NCI-H1417 treated with DMSO at 0.1 percent for 48 hours (cell line): Measurements from ENCODE around the gene HNRNPA0.

Experiments used
- DNase-seq: peaks from one replicate; lab custom pipeline; 2025; lab: John Stamatoyannopoulos, UW

The HNRNPA0 gene

DNA sequence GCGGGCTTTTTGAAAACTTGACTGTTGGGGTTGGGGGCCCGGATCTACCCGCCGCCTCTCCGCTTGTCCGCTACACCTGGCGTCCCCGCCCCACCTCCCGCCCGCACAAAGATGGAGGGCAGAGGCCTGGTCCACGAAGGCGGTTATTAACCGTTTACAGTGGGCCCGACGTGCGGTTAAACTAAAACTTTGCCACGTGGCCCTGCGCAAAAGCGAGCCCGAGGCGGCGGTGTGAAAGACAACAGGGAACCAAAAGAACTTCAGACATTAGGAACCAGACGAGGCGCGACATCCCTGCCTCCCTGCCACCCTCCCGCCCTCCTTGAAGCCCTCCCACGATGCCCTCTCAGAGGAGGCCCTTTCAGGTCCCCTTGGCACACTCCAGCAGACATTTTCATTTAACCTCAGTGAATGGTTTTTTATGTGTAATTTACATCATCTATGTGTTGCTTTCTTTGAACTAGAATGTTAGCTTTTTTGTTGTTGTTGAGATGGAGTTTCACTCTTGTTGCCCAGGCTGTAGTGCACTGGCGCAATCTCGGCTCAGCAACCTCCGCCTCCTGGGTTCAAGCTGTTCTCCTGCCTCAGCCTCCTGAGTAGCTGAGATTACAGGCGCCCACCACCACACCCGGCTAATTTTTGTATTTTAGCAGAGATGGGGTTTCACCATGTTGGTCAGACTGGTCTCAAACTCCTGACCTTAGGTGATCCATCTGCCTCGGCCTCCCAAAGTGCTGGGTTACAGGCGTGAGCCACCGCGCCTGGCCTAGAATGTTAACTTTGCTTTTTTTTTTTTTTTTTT, 999 bp upstream of the HNRNPA0 start:
- no peak for DNase-seq

DNA sequence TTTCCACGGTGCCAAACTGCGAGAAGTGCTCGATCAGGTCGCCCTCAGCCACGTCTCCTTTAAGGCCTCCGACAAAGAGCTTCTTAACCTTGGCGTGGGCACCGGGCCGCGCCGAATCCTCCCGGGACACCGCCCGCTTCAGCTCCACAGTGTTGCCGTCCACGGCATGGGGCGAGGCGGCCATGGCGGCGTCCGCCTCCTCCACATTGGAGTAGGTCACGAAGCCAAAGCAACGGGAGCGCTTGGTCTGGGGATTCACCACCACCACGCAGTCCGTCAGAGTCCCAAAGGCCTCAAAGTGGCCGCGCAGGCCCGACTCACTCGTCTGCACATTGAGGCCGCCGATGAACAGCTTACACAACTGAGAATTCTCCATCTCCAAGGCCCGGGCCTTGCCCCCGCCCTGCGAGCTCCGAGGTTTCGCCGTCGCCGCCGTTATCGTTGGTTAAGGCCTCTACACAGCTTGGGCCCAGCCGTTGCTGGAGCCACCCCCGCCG, 424 bp downstream of the HNRNPA0 start:
- no peak for DNase-seq

DNA sequence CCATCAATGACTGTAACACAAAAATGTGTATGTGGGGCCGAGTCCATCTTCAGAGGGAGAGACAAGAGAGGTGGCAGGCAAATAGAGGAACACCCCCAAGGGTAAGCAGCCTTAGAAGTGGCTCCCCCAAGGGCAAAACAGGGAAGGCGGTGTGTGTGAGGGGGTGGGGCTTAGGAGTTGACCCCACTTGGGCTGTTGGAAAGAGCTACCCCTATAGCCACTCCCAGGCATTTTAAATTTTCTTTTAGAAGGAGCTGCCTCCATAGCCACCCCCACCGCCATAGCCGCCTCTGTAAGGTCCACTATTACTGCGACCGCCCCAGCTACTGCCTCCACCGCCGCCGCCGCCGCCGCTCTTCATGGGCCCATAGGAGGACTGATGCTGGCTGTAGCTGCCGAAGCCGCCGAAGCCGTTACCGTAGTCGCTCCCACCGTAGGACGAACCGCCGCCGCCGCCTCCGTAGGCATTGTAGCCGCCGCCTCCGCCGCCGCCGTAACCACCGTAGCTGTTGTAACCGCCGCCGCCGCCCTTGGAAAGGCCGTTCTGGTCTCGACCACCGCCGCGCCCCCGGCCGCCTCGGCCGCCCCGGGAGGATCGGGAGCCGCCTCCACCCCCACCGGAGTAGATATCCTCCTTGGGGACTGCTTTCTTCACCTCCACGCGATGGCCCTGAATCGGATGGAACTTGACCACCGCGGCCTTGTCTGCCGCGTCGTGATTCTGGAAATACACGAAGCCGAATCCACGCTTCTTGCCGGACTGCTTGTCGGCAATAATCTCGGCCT, 1.1 kb downstream of the HNRNPA0 start:
- DNase-seq = no peak

DNA sequence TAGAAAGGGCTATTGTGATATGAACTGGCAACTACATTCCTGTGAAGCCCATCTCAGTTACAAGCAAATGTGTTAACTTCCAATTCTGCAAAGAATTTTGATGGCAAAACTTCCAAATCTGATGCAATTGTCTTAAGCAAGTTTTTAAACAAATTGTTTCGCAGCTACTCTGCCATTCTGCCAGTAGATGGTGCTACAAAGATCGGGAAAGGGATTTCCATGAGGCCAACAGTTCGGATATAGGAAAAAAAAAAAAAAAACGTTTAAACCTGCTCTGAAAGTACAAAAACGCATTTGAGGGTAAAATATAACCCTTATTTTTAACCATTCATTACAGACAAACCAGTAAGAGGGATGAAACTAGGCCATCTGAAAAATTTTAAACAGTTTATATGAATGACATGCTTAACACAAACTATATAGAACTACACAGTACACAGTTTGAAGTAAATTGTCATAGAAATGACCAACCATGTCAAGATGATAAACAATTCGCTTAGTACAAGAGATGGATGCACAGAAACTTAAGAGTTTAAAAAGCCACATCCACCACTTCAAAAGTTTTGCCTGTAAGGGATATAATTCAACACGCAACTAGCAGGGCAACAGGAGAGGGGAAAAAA, 2.2 kb downstream of the HNRNPA0 start:
- DNase-seq = no peak

DNA sequence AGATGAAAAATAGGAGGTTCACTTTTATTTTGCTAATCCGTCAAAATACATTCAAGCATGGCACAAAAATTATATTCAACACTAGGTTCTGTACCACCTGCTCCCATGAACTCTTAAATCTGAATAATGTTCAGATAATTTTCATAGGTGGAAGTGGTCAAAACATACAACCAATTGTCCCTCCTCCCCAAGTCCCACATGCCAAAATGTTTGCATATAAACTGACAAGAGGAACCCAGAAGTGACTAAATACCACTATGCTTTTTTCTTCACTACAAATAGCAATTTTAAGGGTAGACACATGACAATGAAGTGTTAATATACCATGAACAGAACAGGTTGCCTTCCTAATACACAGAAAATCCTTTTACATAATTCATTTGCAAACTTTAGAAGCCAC, 3.7 kb downstream of the HNRNPA0 start:
- no peak for DNase-seq

DNA sequence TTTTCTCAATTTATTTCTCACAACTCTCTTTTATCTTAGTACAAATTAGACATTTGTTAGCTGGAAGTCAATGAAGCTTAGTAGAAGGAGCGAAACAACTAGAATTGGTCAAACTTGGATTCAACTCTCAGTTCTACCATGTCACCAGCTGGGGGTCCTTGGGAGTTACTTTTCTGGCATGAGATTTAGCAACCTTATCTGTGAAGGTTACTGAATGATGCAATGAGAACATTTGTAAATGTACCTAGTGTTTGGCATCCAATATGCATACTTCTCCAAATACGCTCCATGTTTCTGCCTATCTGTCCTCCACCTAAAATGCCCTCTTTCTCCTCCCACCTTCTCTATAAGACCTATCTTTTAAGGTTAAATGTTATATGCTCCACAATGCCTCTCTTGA, 6.3 kb downstream of the HNRNPA0 start:
- DNase-seq = no peak

DNA sequence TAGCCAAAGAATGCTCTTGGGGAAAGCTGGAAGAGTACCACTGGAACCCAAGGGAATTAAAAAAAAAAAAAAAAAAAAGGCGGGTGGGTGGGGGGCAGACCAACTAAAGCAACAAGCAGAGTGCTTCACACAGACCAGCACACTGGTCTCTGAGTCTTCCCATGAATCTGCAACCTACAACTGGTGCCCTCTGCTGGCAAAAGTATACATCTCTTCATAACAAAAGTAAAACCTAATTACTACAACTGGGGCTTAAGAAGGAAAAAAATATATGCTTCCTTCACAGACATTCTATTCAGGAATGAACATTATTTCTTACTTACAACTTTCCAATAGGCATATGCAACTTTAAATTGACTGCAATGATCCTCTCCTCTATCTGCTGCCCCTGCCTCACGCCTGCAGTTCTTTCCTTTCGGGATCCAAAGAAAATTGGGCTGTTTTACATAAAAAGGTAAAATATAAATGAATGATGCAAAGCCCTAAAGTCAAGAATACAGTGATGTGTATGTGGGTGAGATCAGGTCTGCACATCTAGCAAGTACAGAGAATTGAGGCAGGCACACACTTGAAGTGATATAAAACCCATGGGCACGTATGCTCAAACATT, 11.0 kb downstream of the HNRNPA0 start:
- peak; percentile 9 for DNase-seq

DNA sequence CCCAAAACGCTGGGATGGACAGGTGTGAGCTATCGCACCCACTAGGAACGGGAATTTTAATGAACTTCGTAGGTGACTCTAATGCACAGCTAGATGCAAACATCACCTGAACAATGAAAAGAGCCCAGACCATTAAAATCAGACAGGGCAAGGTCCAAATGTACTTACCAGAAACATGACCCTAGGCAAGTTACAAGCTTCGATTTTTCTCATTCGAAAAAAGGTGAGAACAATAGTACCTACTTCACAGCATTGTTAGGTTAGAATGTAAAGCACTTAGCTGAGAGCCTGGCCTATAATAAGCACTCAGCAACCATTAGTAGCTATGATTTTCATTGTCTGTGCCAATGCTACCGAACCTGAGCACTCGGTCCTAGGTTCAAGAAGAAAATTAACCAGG, 12.4 kb downstream of the HNRNPA0 start:
- DNase-seq = peak; percentile 28

DNA sequence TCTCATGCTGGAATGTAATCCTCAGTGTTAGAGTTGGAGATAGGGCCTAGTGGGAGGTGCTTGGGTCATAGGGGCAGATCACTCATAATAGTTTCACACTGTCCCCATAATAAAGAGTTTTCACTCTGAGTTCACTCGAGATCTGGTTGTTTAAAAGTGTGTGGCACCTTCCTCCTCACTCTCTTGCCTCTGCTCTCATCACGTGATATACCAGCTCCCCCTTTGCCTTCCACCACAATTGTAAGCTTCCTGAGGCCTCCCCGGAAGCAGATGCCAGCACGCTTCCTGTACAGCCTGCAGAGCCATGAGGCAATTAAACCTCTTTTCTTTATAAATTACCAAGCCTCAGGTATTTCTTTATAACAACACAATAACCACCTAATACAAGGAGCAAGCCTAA, 14.4 kb downstream of the HNRNPA0 start:
- no peak for DNase-seq

DNA sequence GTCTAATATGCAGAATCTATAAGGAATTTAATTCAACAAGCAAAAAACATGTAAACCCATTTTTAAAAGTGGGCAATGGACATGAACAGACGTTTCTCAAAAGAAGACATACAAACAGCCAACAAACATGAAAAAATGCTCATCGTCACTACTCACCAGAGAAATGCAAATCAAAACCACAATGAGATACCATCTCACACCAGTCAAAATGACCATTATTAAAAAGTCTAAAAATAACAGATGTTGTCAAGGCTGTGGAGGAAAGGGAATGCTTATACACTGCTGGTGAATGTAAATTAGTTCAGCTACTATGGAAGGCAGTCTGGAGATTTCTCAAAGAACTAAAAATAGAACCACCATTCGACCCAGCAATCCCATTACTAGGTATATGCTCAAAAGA, 15.2 kb downstream of the HNRNPA0 start:
- no peak for DNase-seq

DNA sequence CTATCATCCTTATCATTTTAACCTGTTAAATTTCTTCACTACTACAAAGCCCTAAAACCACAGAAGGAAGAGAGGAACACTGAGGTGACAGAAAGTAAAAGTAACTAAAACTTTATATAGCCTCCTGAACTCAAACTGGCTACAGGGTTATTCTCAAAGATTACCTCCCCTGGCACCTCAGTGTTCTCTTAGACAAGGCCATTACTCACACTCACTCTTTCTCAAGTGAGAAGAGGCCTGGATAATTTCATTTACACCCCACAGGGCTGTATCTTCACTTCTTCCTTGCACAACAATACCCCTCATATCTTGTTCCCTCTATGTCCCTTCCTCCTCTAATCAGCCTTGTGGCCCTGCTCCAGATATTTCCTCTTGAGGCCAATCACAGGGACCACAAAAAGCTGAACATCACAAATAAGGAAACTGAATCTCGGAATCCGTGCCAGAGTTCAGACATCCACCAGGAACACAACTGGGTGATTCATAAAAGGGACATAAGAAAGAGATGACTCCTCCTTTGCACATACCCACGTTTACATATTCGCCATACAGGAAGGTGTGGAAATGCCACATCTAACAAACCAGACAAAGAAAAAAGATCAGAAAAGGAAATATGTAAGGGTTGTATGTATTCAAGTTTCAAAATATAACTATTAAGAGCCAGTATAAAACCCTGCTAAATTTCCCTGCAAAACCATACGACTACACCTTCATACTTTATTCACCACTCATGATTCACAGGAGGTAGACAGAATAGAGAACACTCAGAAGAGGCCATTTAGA, 16.6 kb downstream of the HNRNPA0 start:
- DNase-seq = no peak

DNA sequence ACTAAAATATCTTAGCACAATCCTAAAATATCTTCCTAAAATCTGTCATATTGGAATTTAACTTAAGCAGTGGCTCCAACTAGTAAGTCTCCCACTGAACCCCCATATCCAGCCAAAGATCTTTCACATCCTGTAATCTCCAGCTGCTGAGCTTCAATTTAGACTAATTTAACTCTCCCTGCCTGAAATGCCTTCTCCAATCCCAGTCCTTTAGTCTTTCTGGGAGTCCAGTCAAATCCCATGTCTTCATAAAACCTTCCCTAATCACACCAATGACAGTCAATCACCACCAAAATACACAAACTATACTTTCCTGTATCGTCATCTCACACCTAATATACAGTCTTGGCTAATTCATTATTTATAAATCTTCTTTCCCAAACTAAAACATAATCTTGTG, 17.7 kb downstream of the HNRNPA0 start:
- DNase-seq = no peak

DNA sequence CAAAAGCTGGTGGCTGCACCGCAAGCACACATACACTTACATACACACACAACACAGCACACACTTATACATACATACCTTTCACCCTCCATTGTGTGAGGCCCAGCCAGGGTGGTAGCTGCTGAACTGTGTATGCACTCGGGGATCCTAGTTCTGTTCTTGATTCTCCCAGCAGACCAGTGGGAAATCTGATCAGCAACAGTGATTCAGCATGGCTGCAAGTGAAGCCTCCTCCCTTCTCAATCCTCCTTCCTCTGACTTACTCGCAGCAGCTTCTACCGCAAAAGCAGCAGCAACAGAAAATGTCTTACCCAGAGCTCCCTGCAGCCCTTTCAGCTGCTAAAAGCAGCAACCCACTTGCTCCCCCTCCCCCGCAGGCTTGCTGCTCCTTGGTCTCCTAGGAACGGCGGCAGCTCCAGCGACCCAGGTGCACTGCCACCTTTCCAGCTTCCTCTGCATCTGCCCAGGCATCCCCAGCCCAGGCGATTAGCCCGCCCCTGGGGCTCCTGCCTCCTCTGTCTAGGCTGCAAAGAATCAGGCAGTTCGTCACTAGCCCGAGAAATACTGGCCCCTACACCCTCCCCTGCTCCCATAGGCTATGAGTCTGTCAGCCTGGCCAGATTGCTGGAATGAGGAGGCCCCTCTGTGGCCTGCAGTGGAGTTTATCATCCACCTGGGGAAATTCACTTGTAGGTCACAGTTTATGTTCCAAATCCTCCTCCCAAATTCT, 18.4 kb downstream of the HNRNPA0 start, which contains the start of gene KLHL3:
TSS of gene KLHL3 (minus strand) at position 535 of the 730 bp plus-strand sequence. CDS start at position 92, 443 bp downstream.
- no peak for DNase-seq

DNA sequence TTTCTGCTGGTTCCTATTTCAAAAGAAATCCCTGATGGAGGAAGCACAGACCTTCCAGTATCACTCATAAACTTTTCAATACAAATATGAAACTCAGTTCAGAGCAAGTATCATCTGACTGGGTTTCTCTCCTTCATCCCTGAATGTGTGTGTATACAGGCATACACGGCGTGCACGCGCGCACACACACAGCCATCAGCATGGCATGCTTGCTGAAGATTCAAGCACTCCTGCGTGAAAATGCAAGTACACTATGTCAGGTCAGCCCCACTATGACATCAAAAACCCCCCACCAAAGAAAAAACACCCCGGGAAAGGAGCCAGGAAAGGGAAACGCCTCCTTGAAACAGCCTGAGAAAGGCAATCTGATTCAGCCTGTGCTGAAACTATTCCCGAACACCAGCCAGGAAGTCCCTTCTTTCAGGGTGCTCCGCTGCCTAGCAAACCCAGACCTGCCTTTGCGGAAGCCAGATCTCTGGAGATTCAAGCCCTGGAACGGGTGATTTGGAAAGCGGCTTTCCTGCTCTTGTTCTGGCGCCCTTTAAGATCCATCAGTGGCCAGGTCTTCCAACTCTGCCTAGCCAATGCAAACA, 19.1 kb downstream of the HNRNPA0 start:
- DNase-seq = no peak

DNA sequence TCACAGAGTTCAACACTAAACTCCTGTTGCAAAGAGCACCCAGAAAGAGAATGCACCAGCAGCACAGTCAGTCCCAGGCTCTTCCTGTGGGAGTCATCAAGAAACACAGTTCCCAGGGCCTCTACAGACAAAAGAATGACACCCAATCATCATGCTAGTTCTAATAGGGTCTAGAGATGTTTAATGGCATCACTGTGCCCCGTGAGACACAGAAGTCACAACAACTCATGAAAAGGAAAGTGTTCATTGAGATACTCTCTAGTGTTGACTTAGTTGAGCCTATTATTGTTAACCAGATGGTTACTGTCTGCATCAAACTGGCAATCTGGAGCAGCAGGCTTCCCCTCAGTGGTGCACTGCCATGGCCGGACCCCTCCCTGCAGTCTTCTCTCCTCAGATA, 19.8 kb downstream of the HNRNPA0 start:
- DNase-seq = no peak

DNA sequence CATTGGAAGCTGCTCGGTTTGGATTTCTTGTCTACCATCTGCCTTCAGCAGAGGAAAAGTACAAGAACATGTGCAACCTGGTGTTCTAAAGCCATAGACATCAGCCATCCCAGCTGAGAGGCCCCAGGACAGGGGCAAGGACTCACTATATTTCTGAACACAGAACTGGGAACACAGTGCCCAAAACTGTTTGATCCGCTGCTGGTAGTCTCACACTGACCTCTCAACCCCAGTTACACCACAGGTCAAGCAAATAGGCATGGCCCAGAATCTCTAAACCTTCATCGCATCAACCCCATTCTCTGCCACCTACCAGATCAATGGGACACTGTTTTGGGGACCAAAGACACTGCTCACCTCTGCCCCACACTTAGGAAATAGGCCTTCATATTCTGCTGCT, 20.2 kb downstream of the HNRNPA0 start:
- no peak for DNase-seq

DNA sequence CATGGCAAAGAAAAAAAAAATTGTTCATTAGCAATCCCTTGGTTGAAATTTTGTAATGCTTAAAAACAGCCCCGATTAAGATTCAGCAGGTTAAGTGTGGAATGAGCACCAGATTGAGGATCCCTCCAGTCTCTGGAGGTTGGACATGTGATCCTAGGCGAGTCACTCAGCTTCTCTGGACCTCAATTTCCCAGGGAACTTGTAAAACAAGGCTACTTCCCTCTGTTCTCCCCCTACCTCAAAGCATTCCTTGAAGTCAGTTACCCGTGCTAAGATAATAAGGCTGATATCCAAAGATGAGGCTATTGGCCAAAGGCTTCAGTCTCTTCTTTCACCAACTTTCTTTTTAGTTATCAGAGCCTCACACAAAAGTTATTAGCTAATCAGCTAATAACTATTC, 21.2 kb downstream of the HNRNPA0 start:
- no peak for DNase-seq

DNA sequence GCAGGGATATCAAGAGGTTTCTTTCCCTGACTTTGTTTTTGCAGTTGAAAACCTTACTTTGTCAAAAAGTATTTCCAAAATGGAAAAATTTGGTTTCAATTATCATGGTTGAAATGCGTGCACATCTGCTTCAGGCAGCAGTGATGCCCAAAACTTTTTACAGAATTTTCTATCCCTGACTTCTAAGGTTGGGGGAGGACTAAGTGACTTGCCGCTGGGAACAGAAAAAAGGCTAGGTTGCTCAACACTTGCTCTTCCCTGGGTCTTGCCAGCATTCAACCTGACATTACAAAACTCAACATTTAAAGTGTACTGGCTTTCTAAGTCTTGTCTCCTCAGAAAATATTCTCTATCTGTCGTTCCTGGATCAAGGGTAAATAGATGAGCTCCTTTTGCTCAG, 23.0 kb downstream of the HNRNPA0 start:
- no peak for DNase-seq

DNA sequence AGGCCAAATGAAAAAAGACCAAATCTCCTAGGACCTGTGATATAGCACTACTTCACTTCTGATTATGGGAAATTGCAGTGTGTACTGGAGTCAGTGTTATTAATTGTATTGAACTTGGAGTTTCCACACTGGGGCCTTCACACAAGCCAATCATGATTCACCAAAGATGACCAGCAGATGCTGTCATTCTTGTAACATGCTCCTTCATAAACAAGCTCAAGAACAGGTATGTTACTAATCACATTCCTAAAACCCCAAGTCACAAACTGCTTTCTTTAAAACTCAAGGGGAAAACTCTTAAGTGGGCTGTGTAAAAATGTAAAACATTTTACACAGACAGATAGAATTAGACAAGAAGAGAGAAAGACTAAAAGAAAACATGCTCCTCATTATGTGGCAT, 23.8 kb downstream of the HNRNPA0 start:
- DNase-seq = no peak

DNA sequence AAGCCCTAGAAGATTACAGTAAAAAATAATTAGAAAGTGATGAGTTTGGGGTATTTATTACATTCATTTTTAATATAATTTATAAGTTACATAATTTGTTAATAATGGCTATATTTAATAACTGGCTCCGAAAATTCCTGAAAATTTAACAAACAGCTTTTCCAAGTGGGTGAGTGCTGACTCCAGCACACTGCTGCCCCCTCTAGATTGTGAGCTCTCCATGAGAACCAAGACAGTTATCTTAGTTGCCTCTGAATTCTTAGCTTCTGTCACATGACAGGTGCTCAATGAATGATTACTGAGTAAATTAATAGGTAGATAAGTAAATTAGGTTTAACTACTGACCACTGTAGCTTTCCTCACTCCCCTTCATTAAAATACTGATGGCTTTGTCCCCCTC, 26.1 kb downstream of the HNRNPA0 start:
- no peak for DNase-seq
